ENCODE measurements around the gene H2BW1.
"Not testable (repeated sequence)": the region's sequence is repeated elsewhere in the genome, so short reads cannot be mapped to it uniquely, and the experiment has no call there.

The H2BW1 gene, protein sequence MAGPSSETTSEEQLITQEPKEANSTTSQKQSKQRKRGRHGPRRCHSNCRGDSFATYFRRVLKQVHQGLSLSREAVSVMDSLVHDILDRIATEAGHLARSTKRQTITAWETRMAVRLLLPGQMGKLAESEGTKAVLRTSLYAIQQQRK

DNA sequence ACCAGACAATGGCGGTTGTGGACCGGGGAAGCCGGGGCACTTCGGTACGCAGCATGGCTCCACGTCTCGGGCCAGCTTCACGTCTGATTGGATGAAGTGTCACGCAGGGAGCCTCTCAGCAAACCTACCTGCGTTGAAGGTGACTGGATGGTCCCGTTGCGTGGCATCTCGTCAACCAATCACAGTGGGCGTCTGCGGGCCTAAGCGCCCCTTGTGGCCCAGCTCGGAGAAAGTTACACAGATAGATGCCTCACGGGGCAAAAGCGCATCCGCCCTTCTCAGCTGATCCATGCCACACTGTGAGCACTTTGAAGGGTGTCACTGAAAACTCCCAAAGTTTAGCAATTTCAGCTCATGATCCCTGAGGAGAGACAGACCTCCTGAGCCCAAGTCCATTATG, at the start of gene H2BW1:
TSS of gene H2BW1 (minus strand) at position 103 of the 400 bp plus-strand sequence. CDS start 132 bp downstream, outside the sequence.
- no peak for DNase-seq (ENCODE audit: low read depth)

DNA sequence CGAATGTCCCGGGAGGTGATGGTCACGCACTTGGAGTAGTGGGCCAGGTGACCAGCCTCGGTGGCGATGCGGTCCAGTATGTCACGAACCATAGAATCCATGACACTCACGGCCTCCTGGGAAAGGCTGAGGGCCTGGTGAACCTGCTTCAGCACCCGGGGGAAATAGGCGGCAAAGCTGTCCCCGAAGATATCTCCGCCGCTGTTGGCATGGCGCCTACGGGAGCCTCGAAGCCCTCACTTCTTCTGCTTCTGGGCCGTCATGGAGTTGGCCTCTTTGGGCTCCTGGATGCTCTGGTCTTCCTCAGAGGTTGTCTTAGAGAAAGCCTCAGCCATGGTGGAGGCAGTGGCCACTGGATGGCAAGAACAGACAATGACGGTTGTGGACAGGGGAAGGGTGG, 49.1 kb upstream of the H2BW1 start:
- not testable (repeated sequence) for DNase-seq (ENCODE audit: low read depth)

DNA sequence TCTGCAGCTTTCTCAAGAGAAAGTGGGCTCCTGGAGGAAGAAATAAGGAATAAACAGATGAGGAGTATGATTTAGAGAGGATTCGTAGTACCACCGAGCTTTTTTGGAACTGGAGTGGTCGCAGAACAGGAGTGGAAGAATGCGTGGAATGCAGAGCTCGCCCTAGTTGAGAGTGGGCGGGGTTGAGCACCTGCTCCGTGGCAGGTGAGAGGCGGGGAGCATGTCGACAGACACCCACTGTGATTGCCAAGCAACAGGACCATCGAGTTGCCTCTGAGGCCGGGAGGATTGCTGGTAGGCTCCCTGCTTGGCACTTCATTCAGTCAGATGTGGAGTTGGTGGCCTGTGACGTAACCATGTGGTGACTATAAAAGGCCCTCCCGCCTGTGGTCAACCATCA, 41.4 kb upstream of the H2BW1 start:
- not testable (repeated sequence) for DNase-seq (ENCODE audit: low read depth)

DNA sequence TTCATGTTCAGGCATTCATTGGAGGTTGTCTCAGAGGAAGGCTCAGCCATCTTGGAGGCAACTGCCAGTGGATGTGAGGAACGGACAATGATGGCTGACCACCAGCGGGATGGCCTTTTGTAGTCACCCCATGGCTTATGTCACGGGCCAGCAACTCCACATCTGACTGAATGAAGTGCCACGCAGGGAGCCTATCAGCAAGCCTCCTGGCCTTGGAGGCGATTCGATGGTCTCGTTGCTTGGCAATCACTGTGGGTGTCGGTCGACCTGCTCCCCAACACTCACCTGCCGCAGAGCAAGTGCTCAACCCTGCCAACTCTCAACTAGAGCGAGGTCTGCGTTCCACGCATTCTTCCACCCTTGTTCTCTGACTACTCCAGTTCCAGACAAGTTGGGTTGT, 33.7 kb upstream of the H2BW1 start:
- no peak for DNase-seq (ENCODE audit: low read depth)

DNA sequence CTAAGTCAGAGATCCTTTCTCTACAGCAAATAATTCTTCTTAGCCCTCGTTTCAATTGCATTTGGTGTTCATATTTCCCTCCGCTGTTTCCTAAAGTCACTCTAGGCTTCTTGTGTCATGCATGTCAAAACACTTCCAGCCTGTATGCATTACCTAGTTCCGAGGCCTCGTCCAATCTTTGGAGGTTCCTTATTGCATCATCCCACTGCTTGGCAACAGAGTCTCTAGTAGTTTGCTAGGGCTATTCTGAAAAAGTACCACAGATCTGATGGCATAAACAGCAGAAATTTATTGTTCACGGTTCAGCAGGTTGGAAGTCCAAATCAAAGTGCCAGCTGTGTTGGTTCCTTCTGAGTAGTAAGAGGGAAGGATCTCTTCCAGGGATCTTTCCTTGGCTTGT, 32.1 kb upstream of the H2BW1 start:
- DNase-seq (ENCODE audit: low read depth) = no peak

DNA sequence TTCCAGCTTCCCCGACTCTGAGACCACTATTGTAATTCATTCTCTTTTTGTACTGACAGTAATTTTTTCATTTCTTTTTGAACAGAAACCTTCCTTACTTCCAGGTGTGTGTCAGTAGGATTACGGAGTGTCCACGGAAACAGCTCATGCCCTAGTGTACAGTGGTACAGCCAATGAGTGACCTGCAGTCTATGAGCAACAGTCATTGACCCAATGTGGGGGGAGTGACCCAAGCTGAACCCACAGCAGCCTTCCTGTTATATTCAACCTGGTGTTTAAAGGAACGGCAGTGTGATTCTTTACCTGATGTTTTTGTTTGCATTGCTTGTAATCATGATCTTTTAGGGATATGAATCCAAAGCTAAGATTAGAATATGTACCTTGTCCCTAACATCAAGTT, 27.5 kb upstream of the H2BW1 start:
- no peak for DNase-seq (ENCODE audit: low read depth)

DNA sequence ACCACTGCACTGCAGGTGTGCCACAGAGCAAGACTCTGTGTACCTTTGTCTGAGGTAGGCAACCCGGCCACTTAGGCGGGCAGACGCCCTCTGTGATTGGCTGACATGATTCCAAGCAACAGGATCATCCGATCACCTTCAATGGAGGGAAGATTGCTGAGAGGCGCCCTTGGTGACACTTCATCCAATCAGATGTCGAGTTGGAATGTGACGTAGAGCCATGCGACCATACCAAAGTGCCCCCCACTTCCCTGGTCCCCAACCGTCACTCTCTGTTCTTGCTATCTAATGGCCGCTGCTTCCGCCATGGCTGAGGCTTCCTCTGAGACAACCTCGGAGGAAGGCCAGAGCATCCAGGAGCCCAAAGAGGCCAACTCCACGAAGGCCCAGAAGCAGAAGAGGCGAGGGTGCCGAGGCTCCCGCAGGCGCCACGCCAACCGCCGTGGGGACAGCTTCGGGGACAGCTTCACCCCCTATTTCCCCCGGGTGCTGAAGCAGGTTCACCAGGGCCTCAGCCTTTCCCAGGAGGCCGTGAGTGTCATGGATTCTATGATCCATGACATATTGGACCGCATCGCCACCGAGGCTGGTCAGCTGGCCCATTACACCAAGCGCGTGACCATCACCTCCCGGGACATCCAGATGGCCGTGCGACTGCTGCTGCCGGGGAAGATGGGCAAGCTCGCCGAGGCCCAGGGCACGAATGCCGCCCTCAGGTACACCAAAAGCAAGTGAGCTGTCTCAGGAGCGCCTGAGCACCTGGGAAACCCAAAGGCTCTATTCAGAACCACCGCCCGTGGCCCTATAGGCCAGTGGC, 26.4 kb upstream of the H2BW1 start, which contains the start of gene H2BW2:
TSS of gene H2BW2 (plus strand) at position 268 of the 817 bp plus-strand sequence. CDS start at position 307, 39 bp downstream.
- no peak for DNase-seq (ENCODE audit: low read depth)

DNA sequence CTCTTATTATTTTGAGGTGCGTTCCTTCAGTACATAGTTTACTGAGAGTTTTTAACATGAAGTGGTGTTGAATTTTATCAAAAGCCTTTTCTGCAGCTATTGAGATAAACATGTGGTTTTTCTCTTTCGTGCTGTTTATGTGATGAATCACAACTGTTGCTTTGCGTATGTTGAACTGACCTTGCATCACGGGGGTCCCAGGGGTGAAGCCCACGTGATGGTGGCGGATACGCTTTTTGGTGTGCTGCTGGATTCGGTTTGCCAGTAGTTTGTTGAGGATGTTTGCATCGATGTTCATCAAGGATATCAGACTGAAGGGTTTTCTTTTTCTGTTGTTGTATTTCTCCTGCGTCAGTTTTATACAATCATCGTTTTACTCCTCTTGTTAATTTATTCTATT, 4.6 kb upstream of the H2BW1 start:
- DNase-seq (ENCODE audit: low read depth) = no peak

DNA sequence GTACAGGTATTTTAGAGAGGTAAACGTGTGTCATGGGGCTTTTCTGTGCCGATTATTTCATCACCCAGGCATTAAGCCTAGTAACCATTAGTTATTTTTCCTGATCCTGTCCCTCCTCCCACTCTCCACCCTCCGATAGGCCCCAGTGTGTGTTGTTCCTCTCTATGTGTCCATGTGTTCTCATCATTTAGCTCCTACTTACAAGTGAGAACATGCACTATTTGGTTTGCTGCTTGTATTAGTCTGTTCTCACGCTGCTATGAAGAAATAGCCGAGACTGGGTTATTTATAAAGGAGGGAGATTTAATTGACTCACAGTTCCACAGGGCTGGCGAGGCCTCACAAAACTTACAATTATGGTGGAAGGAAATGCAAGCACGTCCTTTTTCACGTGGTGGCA, 2.1 kb upstream of the H2BW1 start:
- not testable (repeated sequence) for DNase-seq (ENCODE audit: low read depth)

DNA sequence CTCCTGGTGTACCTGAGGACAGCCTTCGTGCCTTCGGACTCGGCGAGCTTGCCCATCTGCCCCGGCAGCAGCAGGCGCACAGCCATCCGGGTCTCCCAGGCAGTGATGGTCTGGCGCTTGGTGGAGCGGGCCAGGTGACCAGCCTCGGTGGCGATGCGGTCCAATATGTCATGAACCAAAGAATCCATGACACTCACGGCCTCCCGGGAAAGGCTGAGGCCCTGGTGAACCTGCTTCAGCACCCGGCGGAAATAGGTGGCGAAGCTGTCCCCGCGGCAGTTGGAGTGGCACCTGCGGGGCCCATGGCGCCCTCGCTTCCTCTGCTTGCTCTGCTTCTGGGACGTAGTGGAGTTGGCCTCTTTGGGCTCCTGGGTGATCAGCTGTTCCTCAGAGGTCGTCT, 350 bp downstream of the H2BW1 start:
- DNase-seq (ENCODE audit: low read depth) = no peak

DNA sequence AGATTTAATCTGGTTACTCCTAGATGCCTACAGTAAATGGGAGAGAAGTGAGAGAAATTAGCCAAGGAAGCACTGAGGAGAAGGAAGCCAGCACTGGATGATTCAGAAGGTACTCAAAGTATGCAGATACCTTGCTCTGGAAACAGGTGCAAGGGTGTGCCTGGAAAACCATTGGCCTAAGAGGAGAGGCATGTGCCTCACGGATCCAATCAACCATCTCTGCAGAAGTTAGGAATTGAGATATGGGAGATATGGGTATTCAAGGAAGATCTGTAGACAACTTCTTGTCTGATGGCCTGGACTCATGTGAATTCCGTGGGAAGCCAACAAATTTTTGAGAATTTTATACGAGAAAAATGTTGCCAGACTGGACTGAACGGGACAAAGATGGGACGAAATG, 4.7 kb downstream of the H2BW1 start:
- DNase-seq (ENCODE audit: low read depth) = no peak

DNA sequence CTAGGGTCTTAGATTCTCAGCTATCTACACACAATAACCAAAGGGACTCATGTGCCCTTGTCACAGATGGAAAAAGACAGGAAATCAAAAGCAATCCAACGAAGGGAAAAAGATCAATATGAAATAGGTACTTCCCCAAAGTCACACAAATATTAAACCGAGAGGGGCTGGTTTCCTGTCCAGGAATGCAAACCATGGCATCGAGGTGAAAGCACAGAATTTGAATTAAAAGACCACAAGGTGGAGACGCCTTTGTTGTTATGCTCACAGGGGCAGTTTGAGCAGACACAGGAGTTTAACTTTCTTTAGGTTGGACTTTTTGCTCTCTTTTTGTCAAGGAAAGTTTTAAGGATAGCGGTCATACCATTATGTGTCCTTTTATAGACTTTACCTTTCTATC, 14.3 kb downstream of the H2BW1 start:
- DNase-seq (ENCODE audit: low read depth) = no peak

DNA sequence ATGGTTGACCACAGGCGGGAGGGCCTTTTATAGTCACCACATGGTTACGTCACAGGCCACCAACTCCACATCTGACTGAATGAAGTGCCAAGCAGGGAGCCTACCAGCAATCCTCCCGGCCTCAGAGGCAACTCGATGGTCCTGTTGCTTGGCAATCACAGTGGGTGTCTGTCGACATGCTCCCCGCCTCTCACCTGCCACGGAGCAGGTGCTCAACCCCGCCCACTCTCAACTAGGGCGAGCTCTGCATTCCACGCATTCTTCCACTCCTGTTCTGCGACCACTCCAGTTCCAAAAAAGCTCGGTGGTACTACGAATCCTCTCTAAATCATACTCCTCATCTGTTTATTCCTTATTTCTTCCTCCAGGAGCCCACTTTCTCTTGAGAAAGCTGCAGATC, 30.0 kb downstream of the H2BW1 start:
- DNase-seq (ENCODE audit: low read depth) = not testable (repeated sequence)

DNA sequence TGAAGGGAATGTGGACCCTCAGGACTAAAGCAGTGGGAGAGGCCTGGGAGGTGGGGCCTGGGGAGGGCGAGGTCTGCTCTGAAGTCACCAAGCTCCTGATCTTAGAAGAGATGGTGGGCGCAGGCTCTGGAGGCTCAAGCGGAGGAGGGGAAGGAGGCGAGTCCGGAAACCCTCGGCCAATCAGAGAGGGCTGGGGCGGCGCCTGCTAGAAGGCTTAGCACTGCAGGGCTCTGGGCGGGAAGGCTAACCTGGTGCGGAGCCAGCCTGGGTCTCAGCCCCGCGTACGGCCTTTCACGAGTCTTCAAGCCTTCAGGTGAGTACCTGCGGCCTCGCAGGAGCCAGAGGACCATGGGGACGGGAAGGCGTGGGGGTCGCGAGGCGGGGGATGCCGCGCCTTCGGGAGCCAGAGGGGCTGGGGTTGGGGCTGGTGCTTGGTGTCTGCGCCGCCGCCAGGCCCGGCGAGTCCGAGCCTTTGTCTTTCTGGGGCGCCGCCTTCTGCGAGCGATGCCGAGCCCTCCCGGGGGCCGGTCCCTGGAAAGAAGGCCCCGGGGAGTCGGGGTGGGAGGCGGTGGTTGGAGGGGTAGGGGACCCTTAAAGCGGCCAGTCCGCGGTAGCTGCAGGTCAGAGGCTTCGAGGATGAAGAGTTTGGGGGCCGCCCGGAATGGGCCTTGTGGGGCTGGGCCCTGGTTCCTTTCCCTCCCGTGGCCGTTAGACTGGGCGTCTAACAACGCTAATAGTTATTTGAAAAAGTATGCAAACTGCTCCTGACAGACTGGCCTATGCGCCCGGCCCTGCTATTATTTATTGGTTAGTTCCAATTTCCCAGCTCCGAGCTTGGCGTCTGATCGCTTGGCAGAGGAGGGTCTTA, 50.9 kb downstream of the H2BW1 start, which contains the start of gene TMSB15B:
TSS of gene TMSB15B (plus strand) at position 217 of the 868 bp plus-strand sequence.
- DNase-seq (ENCODE audit: low read depth) = not testable (repeated sequence)

Data from EH (cell line).